ENCODE results near the gene CRTAP. TPM values are rescaled to one million over a fixed set of nuclear protein-coding genes. Genes with fewer than 3 reads are reported as not detected.

Gene CRTAP
- total and polyA plus RNA-seq, 10 donors: 37.9 to 156 (median 96.5) TPM

DNA sequence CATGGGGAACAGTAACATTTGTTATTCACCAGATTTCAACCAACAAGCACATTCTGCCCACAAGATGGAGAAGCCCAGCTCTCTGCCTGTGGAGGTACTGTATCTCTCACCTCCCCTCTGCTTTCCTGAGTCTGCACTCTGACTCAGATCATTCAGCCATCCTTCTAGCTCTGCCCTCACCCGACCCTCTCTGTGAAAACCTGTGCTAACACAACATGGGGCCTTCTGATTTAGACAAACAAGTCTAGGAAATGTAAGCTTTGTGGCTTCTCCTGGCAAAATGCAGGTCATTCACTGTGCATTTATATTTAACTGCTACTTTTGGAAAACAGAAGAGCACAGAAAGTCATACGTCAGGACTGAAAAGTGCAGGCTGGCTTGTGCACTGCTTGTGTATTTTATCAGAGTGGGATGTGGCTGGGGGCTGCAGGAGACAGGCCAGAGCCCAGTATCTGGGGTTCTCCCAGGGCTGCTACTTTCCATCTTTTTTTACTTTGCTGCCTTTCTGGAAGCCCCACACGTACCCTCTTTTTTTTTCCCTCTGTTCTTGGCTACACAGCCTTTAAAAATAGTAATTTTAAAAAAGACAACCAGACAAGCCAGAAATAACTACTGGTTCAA lies 54.0 kb downstream of the CRTAP start:
- no peak overlapping the region for H3K4me3 ChIP-seq
- no peaks in the 10 kb centered on the region for H3K36me3 ChIP-seq
- H3K27ac ChIP-seq: no peak overlapping the region
- WGBS, 5 donors: 68 to 84% (median 73%) methylated on average over 3 of the region's 3 CpGs
- DNase-seq: no peak
- no peaks in the 10 kb centered on the region for H3K9me3 ChIP-seq
- peaks cover 0 to 10% (median 0%) of the 10 kb centered on the region in 6 donors for H3K4me1 ChIP-seq
- TF ChIP-seq POLR2AphosphoS5 (IDR thresholded peaks at IDR 0.05) (no peak), POLR2A (IDR thresholded peaks at IDR 0.05) (no peak)
- TF ChIP-seq, protein P1, sequence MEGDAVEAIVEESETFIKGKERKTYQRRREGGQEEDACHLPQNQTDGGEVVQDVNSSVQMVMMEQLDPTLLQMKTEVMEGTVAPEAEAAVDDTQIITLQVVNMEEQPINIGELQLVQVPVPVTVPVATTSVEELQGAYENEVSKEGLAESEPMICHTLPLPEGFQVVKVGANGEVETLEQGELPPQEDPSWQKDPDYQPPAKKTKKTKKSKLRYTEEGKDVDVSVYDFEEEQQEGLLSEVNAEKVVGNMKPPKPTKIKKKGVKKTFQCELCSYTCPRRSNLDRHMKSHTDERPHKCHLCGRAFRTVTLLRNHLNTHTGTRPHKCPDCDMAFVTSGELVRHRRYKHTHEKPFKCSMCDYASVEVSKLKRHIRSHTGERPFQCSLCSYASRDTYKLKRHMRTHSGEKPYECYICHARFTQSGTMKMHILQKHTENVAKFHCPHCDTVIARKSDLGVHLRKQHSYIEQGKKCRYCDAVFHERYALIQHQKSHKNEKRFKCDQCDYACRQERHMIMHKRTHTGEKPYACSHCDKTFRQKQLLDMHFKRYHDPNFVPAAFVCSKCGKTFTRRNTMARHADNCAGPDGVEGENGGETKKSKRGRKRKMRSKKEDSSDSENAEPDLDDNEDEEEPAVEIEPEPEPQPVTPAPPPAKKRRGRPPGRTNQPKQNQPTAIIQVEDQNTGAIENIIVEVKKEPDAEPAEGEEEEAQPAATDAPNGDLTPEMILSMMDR (IDR thresholded peaks at IDR 0.05 in 8 of 11, conservative IDR thresholded peaks at IDR 0.05 in 3 of 11): no peak
- no peaks in the 10 kb centered on the region for H3K27me3 ChIP-seq (replicated peaks in 1 of 7)
- intact Hi-C loops (cut with DNase I; ENCODE audit: low total_unique reads): no loop called here

GRCh38 chr3:33170531-33170930 lies 56.7 kb downstream of the CRTAP start:
- intact Hi-C loops (cut with DNase I; ENCODE audit: low total_unique reads): no loop called here
- H3K27ac ChIP-seq: no peak overlapping the region
- 89 to 96% (median 93%) methylated on average over 5 to 6 of the region's 6 CpGs for WGBS, 5 donors
- H3K27me3 ChIP-seq (replicated peaks in 1 of 7): no peaks in the 10 kb centered on the region
- peaks cover 0 to 2% (median 0%) of the 10 kb centered on the region in 6 donors for H3K4me1 ChIP-seq
- H3K36me3 ChIP-seq: no peaks in the 10 kb centered on the region
- H3K9me3 ChIP-seq: no peaks in the 10 kb centered on the region
- TF ChIP-seq POLR2A (IDR thresholded peaks at IDR 0.05) (no peak), POLR2AphosphoS5 (IDR thresholded peaks at IDR 0.05) (no peak)
- TF ChIP-seq, protein P1 (IDR thresholded peaks at IDR 0.05 in 8 of 11, conservative IDR thresholded peaks at IDR 0.05 in 3 of 11): no peak
- H3K4me3 ChIP-seq: no peak overlapping the region
- no peak for DNase-seq

DNA sequence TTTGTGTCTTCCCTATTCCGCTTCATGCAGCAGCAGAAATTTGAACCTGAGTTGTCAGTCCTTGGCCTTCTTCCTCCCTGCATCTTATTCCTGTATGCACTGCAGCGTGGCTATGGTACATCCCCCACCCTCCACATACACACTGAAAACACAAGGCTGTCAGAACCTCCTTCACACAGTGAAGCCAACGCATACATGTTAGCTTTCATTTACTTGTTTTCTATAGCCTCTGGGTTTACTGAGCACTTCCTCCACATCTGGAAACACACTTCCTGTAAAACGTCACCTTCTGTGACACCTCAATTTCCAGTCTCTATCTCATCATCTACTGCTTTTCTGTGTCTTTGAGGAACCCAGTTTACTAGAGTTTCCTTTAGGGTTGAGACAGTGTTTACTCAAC lies 57.8 kb downstream of the CRTAP start:
- 47 to 61% (median 49%) methylated on average over 4 of the region's 4 CpGs for WGBS, 5 donors
- H3K4me3 ChIP-seq: no peak overlapping the region
- DNase-seq: no peak
- H3K36me3 ChIP-seq: no peaks in the 10 kb centered on the region
- H3K9me3 ChIP-seq: no peaks in the 10 kb centered on the region
- TF ChIP-seq, protein P1 (IDR thresholded peaks at IDR 0.05 in 8 of 11, conservative IDR thresholded peaks at IDR 0.05 in 3 of 11): no peak
- TF ChIP-seq POLR2A (IDR thresholded peaks at IDR 0.05): no peak
- no peak for TF ChIP-seq POLR2AphosphoS5 (IDR thresholded peaks at IDR 0.05)
- no peak overlapping the region for H3K27ac ChIP-seq
- intact Hi-C loops (cut with DNase I; ENCODE audit: low total_unique reads): no loop called here
- peaks cover 0 to 2% (median 0%) of the 10 kb centered on the region in 6 donors for H3K4me1 ChIP-seq
- no peaks in the 10 kb centered on the region for H3K27me3 ChIP-seq (replicated peaks in 1 of 7)

GRCh38 chr3:33173103-33173502 lies 59.3 kb downstream of the CRTAP start:
- H3K27ac ChIP-seq: no peak overlapping the region
- H3K36me3 ChIP-seq: no peaks in the 10 kb centered on the region
- 27 to 43% (median 32%) methylated on average over 2 of the region's 2 CpGs for WGBS, 5 donors
- no peaks in the 10 kb centered on the region for H3K27me3 ChIP-seq (replicated peaks in 1 of 7)
- peaks cover 0 to 2% (median 0%) of the 10 kb centered on the region in 6 donors for H3K4me1 ChIP-seq
- TF ChIP-seq POLR2AphosphoS5 (IDR thresholded peaks at IDR 0.05) (no peak), POLR2A (IDR thresholded peaks at IDR 0.05) (no peak)
- TF ChIP-seq, protein P1 (IDR thresholded peaks at IDR 0.05 in 8 of 11, conservative IDR thresholded peaks at IDR 0.05 in 3 of 11): no peak
- DNase-seq: no peak
- no peak overlapping the region for H3K4me3 ChIP-seq
- peaks cover 0 to under 1% (median 0%) of the 10 kb centered on the region in 8 donors for H3K9me3 ChIP-seq
- intact Hi-C loops (cut with DNase I; ENCODE audit: low total_unique reads): no loop called here
